CD4-positive, alpha-beta T cell treated with Interferon alpha-2 for 1 hour (primary cell): ENCODE data around the gene PXYLP1.
"Not testable (repeated sequence)": the region's sequence is repeated elsewhere in the genome, so short reads cannot be mapped to it uniquely, and the experiment has no call there.

Source experiments
- DNase-seq, 2 donors: peaks; one replicate each; pipeline ENCODE4 v3.0.0-alpha.2; 2020 to 2022

The PXYLP1 gene

GRCh38 chr3:141302364-141303141 lies 70.9 kb downstream of the PXYLP1 start:
- DNase-seq: no peak

- DNase-seq: peak; percentile 63 to 86
These were observed 72.0 kb downstream of the PXYLP1 start for GRCh38 chr3:141303481-141304223.

- DNase-seq: no peak
These were observed 73.8 kb downstream of the PXYLP1 start for GRCh38 chr3:141305436-141305835.

GRCh38 chr3:141306276-141306675 lies 74.7 kb downstream of the PXYLP1 start:
- DNase-seq: no peak

GRCh38 chr3:141306922-141307321 lies 75.3 kb downstream of the PXYLP1 start:
- peak; percentile 22 to 75 for DNase-seq

- no peak for DNase-seq
These were observed 75.9 kb downstream of the PXYLP1 start for GRCh38 chr3:141307351-141308059.

DNA sequence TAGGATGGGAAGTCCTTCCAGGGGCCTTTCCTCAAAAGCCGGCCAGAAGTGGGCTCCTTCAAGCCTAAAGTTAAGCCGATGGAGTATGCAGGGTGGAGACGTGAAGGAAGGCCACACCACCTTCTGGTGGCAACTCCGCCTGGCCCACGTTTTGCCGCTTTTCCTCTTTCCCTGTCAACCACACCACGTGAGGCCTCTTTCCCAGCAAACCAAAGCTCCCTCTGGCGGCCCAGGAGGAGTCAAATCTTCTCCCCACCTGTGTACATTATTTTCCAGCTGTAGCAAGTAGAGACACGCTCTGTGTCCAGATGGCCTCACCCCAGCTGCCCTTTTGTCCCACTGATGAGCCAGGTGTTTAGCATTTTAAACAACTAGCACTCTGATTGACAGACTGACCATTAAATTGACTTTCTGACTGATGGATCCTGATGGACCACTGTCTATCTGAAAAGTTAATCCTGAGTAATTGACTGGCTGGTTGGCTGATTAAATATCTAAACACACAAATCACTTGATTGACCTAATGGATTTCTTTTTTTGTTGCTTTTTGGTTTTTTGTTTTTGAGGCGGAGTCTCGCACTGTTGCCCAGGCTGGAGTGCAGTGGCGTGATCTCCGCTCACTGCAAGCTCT lies 77.1 kb downstream of the PXYLP1 start:
- DNase-seq: no peak

DNA sequence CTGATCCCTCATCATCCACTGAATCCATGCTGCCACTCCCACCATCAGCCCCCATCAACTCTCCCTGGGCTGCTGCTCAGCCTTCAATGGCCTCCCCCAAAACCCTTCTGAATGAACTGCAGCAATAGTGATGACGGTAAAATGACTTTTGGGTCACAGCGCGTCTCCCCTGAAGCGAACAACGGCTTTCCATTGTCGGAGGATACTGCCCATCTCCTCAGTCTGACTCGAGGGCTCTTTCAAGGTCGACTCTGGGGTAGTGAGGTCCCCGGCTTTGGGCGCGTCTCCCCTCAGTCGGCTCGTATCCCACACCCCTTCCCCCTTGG lies 79.5 kb downstream of the PXYLP1 start:
- DNase-seq: no peak

GRCh38 chr3:141311496-141312353 lies 80.1 kb downstream of the PXYLP1 start:
- DNase-seq: peak; percentile 98

GRCh38 chr3:141312354-141313092 lies 80.9 kb downstream of the PXYLP1 start:
- no peak for DNase-seq

GRCh38 chr3:141313093-141313683 lies 81.6 kb downstream of the PXYLP1 start:
- no peak for DNase-seq

GRCh38 chr3:141314415-141314814 lies 82.8 kb downstream of the PXYLP1 start:
- not testable (repeated sequence) for DNase-seq

DNA sequence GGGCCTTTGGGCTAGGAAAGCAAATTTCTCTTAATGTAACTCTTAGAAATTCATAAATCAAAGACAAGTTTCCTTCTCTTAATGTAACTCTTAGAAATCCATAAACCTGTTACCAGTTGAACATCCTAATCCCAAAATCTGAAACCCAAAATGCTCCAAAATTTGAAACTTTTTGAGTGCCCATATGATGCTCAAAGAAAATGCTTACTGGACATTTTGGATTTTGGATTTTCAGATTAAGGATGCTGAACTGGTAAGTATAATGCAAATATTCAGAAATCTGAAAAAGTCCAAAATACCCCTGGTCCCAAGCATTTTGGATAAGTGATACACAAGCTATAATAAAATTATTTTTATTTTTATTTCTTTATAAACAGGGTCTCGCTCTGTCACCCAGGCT lies 85.2 kb downstream of the PXYLP1 start:
- no peak for DNase-seq

DNA sequence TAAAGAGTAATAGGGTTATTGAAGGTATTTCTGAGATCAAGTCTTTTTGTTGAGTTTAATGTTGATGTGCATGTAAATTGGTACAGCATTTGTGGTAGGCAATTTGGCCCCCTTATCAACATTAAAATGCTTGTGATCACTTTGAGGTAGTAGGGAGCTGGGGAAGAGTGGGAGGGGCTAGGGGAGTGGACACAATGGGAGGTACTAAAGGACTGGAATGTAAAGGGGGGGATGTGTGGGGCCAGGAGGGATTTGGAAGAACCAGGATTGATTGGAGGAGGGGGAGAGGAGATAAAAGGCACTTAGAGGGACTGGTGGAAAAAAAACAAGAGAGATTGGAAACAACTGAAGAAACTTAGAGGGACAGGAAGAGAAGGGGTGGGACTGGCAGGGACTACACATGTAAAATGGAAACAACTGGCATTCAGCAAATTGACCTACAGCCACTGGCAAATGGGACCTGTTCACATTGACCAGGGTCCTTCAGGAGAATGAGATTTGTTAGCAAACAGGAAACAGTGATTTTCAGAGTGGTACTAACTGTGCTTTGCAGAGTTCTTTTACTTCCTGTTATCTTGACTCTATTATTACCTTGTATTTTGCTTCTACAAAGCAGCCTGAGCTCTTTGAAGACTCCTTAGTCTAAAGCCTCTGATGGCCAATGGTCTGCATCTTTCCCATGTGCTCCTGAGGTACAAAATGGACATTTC lies 88.9 kb downstream of the PXYLP1 start:
- DNase-seq: no peak

DNA sequence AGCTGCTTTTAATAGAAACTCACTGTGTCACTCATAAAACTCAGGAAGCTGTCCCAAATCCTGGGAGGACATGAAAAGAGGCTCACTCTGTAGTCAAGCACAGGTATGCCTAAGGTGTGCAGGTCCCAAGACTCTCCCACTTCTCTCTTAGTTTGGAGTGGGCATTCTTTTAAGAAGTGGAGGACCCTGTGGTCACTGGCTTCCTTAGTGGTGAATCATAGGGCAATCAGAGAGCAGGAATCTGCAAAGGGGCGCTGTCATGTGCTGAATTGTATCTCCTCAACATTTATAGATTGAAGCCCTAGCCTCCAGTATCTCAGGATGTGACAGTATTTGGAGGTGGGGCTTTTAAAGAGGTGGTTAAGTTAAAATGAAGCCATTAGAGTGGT lies 89.5 kb downstream of the PXYLP1 start:
- no peak for DNase-seq

GRCh38 chr3:141323936-141324704 lies 92.5 kb downstream of the PXYLP1 start:
- no peak for DNase-seq

DNA sequence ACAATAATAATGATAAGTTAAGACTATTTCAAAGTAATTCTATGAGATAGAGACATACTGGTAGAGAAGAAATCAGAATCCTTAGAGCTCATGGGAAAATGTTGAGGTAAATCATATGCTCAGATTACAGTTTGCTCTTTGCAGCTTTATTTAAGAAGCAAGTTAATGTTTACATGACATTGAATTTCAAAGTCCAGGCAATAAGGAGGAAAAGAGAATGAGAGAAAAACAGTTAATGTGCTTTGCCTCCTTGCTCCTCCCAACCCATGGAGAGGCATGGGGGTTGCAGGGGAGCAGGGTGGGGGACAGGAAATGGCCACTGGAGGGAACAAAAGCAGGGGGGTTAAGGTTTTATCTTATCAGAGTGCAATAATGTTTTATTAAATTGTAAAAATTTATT lies 94.5 kb downstream of the PXYLP1 start:
- DNase-seq: no peak

GRCh38 chr3:141326626-141327025 lies 95.0 kb downstream of the PXYLP1 start:
- DNase-seq: no peak

DNA sequence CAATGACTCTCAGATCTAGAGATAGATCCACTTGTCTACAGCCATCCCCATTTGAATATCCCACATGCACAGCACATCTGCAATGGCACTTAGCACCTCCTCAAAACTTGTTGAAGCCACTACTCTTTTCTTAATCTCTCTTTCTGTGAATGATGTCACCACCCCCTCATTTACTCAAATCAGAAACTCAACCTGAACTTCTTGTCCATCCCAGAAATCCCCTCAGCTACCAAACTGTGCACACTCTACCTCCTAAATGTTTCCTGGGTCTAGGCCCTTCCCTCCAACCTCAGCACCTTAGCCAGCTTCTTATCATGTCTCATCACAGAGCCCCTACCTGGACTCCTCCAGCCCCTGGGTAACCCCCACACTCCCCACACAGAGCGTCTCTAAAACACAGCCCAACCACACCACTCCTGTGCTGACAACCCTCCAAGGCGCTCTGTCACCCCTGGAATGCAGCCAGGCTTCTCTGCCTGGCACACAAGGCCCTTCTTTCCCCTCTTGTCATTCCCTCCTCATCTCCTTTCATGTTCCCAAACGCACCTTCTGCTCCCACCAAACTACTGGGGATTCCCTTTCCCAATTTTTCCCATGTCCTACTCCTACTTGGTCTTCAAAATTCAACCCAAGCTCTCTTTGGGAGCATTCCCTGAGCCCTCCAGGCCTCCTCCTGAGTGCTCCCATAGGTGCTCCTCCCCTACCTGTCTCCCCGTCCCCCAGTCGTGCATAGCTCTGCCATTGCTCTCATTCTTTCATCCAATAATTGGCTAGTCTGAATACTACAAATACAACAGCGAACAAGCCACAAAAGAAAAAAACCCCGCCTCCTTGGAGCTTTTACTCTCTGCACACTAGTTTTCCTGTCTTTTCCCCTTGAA lies 96.9 kb downstream of the PXYLP1 start:
- no peak for DNase-seq
